ENCODE measurements around the gene MGAT5. TPM values are rescaled to one million over a fixed set of nuclear protein-coding genes. Genes with fewer than 3 reads are reported as not detected.

Gene MGAT5
- total and polyA plus RNA-seq, 2 donors from 2014 or later: 14.3 to 40.9 TPM

GRCh38 chr2:134407154-134407890, 153.4 kb downstream of the MGAT5 start:
- no peak overlapping the region for H3K4me3 ChIP-seq (ENCODE audit: low read length in 3 of 3)
- no peak overlapping the region for H3K27ac ChIP-seq (ENCODE audit: low read depth in 2 of 2, low read length in 2 of 2)
- DNase-seq: no peak
- H3K27me3 ChIP-seq (ENCODE audit: control insufficient read depth, insufficient read depth, low read length): no peaks in the 10 kb centered on the region
- no peaks in the 10 kb centered on the region for H3K9me3 ChIP-seq (ENCODE audit: control insufficient read depth in 2 of 3, insufficient read depth in 1 of 3, low read length in 3 of 3)
- H3K4me1 ChIP-seq (ENCODE audit: control insufficient read depth in 2 of 3, insufficient read depth in 2 of 3, low read depth in 1 of 3, low read length in 3 of 3): peaks cover 0 to 2% (median 0%) of the 10 kb centered on the region in 3 donors
- intact Hi-C loops (cut with DNase I): no loop called here
- no peak for FAIRE-seq
- peaks cover 3 to 4% (median 3%) of the 10 kb centered on the region in 3 donors for H3K36me3 ChIP-seq (ENCODE audit: control insufficient read depth in 2 of 3, insufficient read depth in 3 of 3, low read length in 3 of 3)
- no peak overlapping the region for H3K9ac ChIP-seq (ENCODE audit: low read length in 3 of 3)
- TF ChIP-seq, protein P1, sequence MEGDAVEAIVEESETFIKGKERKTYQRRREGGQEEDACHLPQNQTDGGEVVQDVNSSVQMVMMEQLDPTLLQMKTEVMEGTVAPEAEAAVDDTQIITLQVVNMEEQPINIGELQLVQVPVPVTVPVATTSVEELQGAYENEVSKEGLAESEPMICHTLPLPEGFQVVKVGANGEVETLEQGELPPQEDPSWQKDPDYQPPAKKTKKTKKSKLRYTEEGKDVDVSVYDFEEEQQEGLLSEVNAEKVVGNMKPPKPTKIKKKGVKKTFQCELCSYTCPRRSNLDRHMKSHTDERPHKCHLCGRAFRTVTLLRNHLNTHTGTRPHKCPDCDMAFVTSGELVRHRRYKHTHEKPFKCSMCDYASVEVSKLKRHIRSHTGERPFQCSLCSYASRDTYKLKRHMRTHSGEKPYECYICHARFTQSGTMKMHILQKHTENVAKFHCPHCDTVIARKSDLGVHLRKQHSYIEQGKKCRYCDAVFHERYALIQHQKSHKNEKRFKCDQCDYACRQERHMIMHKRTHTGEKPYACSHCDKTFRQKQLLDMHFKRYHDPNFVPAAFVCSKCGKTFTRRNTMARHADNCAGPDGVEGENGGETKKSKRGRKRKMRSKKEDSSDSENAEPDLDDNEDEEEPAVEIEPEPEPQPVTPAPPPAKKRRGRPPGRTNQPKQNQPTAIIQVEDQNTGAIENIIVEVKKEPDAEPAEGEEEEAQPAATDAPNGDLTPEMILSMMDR (IDR thresholded peaks at IDR 0.05; ENCODE audit: borderline replicate concordance, extremely low read depth, insufficient read depth): no peak

GRCh38 chr2:134408386-134408785, 154.5 kb downstream of the MGAT5 start:
- Histone ChIP-seq H3K9me3 (ENCODE audit: control insufficient read depth in 2 of 3, insufficient read depth in 1 of 3, low read length in 3 of 3) (no peaks in the 10 kb centered on the region), H3K27ac (ENCODE audit: low read depth in 2 of 2, low read length in 2 of 2) (no peak overlapping the region), H3K4me1 (ENCODE audit: control insufficient read depth in 2 of 3, insufficient read depth in 2 of 3, low read depth in 1 of 3, low read length in 3 of 3) (peaks cover 0 to 2% (median 0%) of the 10 kb centered on the region in 3 donors), H3K27me3 (ENCODE audit: control insufficient read depth, insufficient read depth, low read length) (no peaks in the 10 kb centered on the region), H3K4me3 (ENCODE audit: low read length in 3 of 3) (no peak overlapping the region), H3K9ac (ENCODE audit: low read length in 3 of 3) (no peak overlapping the region), H3K36me3 (ENCODE audit: control insufficient read depth in 2 of 3, insufficient read depth in 3 of 3, low read length in 3 of 3) (peaks cover 0 to 3% (median 3%) of the 10 kb centered on the region in 3 donors)
- TF ChIP-seq, protein P1 (IDR thresholded peaks at IDR 0.05; ENCODE audit: borderline replicate concordance, extremely low read depth, insufficient read depth): no peak
- FAIRE-seq: no peak
- intact Hi-C loops (cut with DNase I): no loop called here
- DNase-seq: no peak

- DNase-seq: no peak
- Histone ChIP-seq H3K4me1 (ENCODE audit: control insufficient read depth in 2 of 3, insufficient read depth in 2 of 3, low read depth in 1 of 3, low read length in 3 of 3) (peaks cover 0 to 2% (median 0%) of the 10 kb centered on the region in 3 donors), H3K9me3 (ENCODE audit: control insufficient read depth in 2 of 3, insufficient read depth in 1 of 3, low read length in 3 of 3) (no peaks in the 10 kb centered on the region), H3K27me3 (ENCODE audit: control insufficient read depth, insufficient read depth, low read length) (no peaks in the 10 kb centered on the region), H3K27ac (ENCODE audit: low read depth in 2 of 2, low read length in 2 of 2) (no peak overlapping the region), H3K9ac (ENCODE audit: low read length in 3 of 3) (no peak overlapping the region), H3K4me3 (ENCODE audit: low read length in 3 of 3) (no peak overlapping the region), H3K36me3 (ENCODE audit: control insufficient read depth in 2 of 3, insufficient read depth in 3 of 3, low read length in 3 of 3) (peaks cover 0 to 3% (median 0%) of the 10 kb centered on the region in 3 donors)
- intact Hi-C loops (cut with DNase I): no loop called here
- TF ChIP-seq, protein P1 (IDR thresholded peaks at IDR 0.05; ENCODE audit: borderline replicate concordance, extremely low read depth, insufficient read depth): no peak
- FAIRE-seq: no peak
These were observed 154.9 kb downstream of the MGAT5 start for GRCh38 chr2:134408791-134409190.
